GM18867 (cell line): Measurements from ENCODE around the gene SHISAL2B.
"Not testable (repeated sequence)": the region's sequence is repeated elsewhere in the genome, so short reads cannot be mapped to it uniquely, and the experiment has no call there.

Source experiments
- ATAC-seq: cut with Tn5 transposase; IDR thresholded peaks from one replicate; pipeline ENCODE4 v1.9.1; 2021; ENCODE audit warnings: mild to moderate bottlenecking, moderate library complexity; ENCODE audit not compliant: unreplicated experiment

Gene SHISAL2B

DNA sequence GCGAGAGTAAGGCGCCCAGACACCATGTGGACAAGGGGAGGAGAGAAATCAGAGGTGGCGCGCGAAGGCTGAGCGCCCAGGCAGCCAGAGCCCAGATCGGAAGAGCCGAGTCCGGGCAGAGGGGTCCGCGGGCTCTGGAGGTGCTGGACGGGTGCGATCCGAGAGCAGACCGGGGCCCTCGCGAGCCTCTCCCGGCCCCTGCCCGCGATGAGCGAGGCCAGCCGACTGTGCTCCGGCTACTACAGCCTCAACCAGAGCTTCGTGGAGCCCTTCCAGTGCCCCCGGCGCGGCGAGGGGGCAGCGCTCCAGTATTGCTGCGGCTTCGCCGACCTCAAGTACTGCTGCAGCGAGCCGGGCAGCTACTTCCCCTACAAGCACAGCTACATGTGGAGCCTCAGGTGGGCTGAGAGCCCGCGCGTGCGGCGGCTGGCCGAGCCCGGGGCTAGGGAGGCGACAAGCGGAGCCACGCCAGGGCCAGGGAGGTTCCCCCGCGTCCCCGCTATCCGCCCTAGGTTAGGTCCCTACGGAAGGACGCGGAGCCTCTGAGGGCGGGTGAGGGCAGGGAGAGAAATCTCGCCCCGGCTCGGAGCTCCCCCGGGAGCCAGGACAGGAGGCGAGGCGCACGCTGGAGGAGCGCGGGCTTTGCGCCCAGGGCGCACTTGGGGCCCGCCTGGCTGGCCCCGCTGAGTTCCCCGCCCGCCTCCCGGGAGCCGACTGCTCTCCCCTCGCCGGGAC lies at the start of gene SHISAL2B:
TSS of gene SHISAL2B (plus strand) at position 87 of the 735 bp plus-strand sequence. CDS start at position 208, 121 bp downstream.
- no peak for ATAC-seq

DNA sequence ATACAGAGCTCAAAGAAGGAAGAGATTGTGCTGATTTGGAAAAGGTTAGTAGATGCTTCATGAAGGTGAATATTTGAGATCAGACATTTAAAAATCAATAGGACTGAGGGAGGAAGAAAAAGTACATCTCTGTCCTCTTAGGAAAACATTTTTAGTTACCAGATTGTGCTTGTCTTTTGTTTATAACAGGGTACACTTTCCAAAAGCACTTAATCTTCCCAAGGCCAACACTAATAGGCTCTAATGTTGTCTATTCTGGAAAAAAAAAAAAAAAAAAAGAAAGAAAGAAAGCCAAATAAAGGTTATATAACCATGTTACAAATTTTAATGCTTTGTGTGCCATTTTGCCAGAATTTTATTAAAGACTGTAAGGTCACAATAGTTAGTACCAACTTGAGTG lies 45.5 kb upstream of the SHISAL2B start:
- no peak for ATAC-seq

DNA sequence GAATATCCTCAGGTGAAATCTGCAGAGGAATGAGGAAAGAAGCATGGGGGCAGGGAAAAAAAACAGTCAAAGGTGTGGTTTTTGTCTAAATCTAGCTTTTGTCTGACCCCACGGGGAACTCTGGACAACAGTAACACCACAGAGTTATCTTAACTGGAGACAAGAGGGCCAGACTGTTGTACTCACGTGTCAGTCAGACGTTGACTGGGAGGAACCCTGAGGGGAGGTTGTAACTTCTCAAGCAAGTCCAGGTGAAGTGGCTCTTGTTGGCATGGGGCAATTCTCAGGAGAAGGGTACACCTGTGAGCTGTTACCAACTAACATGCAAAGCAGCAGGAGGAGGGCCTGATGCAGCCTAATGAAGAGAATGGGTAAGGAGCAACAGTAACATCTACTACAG lies 44.1 kb upstream of the SHISAL2B start:
- ATAC-seq: no peak

DNA sequence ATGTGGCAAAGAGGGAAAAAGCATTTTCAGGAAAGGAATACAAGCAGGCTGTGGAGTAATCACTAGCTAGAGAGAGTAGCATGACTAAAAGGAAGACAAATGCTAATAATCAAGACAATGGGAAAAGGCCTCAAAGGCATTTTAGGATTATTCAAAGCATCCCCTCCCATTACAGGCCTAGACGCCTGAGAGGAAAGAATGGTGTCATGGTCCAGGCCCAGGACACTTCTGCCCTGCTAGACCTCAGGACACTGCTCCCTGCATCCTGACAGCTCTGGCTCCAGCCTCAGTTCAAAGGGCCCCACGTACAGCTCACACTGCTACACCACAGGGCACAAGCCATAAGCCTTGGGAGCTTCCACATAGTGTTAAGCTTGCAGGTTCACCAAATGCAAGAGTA lies 40.8 kb upstream of the SHISAL2B start:
- no peak for ATAC-seq

DNA sequence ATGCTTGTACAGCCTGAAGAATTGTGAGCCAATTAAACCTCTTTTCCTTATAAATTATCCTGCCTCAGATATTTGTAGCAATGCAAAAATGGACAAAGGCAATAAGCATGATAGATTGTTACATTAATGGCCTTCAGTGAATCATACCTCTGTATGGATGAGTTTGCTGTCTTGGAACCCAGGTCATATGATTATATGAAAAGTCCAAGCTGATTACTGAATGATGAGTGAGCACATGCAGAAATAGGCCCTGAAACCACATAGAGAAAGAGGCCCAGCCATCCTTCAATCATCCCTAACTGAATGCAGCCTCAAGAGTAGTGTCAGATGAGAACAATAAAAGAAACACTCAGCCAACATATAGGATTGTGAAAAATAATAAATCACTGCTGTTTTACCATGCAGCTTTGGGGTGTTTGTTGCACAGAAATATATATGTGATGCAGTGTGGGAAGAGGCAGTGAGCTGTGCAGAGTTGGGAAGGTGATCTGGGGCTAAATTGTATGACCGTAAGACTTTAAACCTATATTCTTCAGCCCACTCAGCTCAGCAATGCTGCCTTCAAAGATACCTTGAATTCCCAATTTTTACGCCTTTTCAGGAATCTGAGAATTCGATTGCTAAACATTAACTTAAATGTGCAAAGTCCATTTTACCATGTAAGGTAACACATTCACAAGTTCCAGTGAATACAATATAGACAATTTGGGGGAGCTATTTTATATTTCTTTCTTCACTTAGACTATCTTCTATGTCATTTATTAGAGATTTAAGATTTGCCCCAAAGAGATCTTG lies 36.3 kb upstream of the SHISAL2B start:
- no peak for ATAC-seq

DNA sequence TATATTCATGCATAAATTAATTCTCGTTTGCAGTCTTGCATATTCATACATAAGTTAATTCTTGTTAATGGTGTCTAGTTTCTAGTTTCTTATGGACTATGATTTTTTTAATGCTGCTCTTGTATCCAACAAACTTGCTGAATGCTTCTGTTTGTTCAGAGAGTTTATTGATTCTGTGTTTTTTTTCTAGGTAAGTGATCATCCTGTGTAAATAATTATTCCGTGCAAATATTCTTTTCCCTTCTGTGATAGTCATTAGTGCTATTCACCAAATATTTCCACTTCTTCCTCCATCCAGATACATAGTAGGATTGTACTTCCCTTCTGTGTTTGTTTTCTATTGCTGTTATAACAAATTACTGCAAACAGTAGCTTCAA lies 35.8 kb upstream of the SHISAL2B start:
- no peak for ATAC-seq

DNA sequence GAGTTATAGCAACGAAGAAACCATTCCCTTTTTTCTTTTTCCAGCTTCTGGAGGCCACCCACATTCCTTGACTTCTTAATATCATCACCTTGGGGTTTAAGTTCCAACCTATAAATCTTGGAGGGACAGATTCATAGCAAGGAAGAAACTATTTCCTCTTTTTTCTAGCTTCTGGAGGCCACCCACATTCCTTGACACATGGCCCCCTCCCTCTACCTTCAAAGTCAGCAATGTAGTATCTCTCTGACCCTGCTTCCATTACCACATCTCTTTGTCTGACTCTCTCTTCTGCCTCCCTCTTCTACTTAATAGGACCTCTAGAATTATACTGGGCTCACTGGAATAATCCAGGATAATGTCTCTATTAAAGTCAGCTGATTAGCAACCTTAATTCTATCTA lies 34.7 kb upstream of the SHISAL2B start:
- ATAC-seq: no peak

DNA sequence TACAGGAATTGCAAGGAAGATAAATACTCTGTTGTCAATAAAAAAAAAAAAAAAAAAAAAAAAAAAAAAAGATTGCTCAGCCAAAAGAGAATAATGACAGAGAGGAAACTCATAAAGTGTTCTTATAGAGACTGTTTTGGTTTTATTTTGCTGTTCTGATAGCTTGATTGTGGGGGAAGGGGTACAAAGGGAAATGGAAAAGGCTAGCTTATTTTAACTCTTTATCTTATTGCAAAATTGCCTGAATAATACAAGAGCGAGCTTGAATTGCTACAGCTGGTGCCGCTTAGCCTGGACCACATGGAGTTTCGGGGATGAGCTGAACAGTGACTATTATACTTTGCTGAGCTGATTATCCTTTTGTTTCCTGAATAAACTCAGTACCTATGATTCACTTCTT lies 31.0 kb upstream of the SHISAL2B start:
- ATAC-seq: no peak

DNA sequence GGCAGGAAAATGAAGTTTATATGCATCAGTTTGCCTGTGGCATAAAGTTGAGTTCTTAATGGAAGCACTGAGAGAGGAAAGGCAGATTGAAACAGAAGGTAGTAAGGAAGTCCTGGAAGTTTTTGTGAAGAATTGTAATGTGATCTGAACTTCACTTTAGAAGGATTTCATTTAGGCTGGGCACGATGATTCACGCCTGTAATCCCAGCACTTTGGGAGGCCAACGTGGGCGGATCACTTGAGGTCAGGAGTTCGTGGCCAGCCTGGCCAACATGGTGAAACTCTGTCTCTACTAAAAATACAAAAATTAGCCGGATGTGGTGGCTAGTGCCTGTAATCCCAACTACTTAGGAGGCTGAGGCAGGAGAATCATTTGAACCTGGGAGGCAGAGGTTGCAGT lies 27.1 kb upstream of the SHISAL2B start:
- not testable (repeated sequence) for ATAC-seq

DNA sequence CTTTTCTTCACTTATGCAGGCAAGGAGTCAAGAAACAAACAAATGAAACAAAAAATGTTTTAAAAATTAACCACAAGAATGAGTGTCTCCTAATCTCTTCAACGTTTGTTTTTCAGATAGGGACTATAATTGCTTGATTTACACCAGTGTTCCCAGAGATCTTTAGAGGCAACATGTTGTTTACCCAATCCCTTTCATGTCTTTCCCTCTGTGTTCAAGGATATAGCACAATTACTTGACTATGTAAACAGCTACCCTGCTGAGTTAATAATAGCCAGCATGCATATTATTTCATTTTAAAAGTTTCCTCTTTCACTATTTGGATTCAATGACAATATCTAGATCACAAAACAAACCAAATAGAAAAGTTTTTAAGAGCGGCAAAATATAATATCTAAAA lies 25.1 kb upstream of the SHISAL2B start:
- no peak for ATAC-seq

DNA sequence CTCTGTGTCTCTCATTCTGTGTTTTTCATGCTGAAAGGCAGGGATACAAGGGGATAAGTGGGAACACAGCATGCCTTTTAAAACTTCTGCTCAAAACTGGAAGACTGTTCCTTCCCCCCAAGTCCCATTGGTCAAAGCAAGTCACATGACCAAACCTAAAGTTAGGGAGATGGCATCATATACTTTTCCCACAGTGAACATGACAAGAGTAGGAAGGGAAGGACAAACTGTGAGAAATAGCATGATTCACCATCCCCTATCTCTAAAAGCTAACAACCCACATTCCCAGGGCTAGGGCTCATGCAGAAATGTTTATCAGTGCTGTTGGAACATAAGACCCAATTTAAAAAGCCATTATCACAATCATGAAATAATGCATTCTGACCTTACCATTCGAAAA lies 24.2 kb upstream of the SHISAL2B start:
- no peak for ATAC-seq

DNA sequence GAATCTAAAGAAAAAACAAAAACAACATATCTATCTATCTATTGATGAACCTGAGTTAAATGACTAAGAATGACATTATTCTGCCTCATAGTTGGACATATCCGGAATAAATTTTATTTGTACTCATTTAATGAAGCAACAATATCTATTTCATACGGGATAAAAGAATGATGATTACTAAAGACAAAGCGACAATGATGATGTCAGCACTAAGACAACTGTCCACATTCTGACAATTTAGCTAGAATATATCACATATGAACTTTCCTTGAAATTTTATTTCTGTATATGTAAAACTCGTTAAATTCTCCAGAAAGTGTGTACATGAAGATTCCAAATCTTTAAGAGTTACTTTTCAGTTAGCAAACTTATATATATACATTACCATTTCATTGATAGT lies 23.2 kb upstream of the SHISAL2B start:
- ATAC-seq: no peak

DNA sequence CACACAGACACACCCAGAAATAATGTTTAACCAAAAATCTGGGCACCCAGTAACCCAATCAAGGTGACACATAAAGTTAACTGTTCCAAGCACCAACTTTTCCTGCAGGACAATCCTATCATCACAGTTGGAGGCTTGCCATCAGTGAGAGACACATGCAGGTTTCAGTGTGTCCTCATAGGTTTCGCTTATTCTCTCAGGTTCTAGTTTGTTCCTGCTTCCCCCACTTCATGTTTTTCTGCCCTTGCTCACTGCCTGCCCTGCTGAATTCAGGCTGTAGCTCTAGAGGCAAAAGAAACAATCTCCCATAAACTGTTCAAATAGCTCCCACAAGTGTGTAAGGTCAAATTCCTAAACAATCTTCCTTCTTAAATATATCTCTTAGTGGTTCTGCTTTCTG lies 20.0 kb upstream of the SHISAL2B start:
- no peak for ATAC-seq

DNA sequence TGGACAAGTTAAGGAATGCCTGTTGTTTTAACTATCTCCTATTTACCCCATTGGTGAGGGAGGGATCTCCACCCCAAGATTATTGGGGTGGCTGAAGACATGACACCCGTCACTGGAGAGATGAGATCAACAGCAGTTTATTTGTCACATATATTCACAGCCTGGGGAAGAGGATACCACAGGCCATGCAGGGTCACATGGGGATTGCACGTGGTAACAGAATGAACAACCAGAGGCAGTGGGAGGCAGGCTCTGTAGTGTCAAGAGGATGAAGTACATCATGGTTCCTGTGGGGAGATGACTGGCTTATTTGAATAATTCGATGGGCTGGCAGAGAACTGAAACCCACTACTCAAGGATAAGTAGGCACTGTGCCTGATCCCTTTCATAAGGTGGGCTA lies 18.6 kb upstream of the SHISAL2B start:
- ATAC-seq: no peak

DNA sequence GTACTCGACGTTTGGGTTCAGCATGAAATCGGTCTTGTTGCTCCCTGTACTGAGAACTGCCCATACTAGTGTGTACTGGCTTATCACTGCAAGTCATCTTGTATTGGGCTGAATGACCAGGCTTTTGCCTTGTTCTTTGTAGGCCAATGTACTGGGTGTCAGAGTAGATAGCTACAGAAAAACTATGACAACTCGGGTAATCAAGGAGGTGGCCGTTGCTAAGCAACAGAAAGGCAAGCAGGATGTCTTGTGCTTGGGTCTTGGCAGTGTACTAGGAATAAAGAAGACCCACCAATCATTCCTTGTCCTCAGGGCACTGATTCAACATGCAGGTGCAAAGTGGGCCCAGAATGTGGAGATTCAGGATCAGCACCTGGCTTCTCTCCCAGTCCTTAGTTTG lies 11.9 kb upstream of the SHISAL2B start:
- no peak for ATAC-seq

DNA sequence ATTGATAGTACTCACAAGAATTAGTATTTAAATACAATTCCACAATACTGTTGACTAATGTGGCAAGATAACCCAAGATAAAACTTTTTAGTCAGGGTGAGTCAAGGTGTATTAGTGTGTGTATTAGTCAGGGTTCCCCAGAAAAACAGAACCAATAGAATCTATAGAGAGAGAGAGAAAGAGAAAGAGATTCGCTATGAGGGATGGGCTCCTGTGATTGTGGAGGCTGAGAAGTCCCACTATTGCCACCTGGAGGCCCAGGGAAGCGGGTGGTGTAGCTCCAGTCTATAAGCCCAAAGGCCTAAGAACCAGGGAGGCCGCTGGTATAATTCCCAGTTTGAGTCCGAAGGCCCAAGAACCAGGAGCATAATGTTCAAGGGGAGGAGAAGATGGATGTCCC lies 10.0 kb upstream of the SHISAL2B start:
- ATAC-seq: no peak

DNA sequence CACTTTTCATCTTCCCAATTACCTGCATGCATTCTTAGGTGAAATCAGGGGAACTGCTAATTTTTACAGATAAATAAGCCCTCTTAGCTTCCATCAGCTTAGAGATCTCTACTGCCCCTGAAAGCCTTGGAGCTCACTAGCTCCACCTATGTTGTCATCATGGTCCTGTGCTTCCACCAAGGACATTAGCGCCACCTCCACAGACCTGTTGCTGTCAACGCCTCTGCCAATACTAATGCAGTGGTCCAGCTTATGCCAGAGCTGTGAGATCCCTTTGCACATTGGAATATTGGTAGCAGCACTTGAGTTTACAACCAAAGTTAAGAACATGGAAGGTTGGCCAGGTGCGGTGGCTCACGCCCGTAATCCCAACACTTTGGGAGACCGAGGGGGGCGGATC lies 7.7 kb upstream of the SHISAL2B start:
- ATAC-seq: no peak

DNA sequence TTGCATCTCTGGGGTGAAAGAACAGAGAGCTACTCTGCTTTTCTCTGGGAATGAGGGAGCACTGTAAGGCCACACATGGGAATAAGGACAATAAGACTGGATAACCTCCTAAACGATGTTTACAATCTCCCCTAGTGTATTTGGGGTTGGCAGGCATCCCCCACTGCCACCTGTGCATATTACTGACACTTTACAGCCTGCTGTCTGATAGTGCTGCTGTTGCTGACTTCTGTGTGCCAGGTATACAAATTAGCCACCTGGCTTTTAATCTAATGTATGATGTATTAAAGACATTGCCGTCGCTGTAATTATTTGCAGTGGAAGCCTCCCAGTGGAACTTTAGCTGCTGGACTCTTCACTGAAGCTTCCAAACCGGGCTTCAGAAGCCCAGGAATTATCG lies 4.4 kb upstream of the SHISAL2B start:
- ATAC-seq: no peak

DNA sequence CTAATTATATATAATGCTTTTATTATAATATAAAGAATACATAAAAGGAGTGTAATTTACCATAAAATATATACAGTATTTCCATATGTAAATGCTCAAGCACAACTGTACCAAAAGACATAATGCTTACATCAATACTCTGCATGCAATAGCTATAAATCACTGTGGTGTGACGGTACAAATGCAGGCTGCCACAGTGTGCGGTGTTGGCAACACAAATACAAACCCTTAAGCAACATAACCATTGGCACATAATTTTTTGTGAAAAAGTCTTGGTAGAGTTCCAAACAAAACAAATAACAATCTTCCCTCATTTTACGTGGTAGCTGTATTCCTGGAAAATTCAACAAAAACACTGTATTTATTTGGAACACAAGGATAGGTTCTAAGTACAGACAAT lies 1.9 kb upstream of the SHISAL2B start:
- ATAC-seq: no peak

DNA sequence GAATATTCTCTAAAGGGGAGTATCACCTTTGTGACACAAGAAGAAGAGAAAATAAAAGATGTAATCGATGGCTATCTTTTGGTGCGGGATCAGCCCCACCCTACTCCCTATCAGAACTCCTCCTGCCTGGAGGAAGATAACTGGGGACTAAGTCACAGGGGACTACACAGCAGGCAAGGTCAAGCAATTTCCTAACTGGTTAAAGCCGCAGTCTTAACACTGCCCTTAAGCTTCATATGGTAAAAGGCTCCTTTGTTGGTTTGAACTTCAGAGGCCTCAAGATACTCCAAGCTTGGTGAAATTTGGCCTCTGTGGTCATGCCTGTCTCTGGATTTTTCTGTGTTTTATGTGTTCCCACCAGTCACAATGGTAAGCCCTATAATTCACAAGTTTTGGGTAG lies 1.3 kb upstream of the SHISAL2B start:
- no peak for ATAC-seq

DNA sequence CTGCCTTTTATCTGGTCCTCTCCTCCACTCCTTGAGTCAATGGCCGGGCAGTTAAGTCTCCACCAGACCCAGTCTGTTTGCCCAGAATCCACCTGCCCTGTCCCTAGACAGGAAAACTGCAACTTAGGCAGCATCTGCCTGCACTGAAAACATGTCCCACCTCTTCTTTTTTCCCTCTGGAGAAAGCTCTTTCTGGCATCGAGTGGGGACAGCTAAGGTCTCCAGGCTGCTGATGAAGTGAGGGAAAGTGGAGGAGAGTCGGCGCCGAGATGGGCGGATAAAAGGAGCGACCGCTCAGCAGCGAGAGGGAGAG lies 243 bp upstream of the SHISAL2B start:
- no peak for ATAC-seq

DNA sequence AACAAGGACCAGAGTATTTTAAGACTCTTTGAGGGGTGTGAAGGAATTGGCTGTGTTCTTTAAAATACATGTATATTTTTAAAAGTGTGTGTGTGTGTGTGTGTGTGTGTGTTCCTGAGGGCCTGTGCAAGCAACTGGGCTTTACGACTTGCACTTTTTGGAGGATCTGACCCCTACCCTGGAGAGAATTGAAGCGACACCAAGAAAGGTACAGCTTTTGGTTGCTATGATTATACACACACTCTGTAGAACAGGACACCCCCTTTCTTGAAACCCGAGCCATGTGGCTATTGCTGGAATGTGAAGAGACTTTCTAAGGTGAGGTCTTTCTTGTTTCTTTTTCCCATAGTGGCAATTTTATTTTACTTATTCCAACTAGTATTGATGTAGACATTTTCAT lies 988 bp downstream of the SHISAL2B start:
- no peak for ATAC-seq

DNA sequence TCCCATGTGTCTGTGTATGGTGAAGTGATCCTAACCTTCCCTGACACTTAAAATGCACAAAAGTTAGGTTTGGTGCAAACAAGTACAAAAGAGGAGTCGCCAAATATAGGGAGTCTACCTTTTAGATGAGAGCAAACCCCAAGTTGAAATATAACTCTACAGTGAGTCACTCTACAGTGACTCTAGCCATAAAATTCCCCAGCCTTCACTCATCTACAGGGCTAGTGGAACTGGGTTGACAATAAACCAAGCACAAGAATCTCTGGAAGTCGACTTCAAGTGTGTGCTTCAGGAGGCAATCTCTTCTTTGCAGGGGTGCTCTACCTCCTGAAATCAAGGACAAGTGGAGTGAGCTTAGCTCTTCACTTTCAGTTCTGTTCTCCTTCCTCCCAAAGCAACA lies 3.3 kb downstream of the SHISAL2B start:
- ATAC-seq: no peak
